ENCODE measurements around the gene KCNS3.
"Not testable (repeated sequence)": the region's sequence is repeated elsewhere in the genome, so short reads cannot be mapped to it uniquely, and the experiment has no call there.

The KCNS3 gene

GRCh38 chr2:17943444-17943843 is 65.0 kb downstream of the KCNS3 start:
- no peak for DNase-seq (ENCODE audit: low spot score)

DNA sequence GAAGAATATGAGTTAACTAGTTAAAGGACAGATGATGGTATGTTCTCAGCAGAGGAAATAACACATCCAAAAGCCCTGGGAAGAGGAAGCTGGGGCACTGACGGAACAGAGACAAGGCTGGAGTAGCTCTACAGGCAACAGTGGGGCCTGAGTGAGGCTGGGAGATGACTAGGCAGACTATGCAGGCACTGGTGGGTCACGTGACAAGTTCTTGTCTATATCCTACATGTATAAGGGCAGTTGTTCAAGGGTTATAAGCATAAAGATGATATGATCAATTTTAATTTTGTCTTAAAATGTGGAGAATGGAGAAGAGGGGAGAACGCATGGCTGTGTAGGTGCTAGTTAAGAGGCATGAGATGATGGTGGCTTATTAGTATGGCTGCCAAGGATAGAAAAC is 68.6 kb downstream of the KCNS3 start:
- DNase-seq (ENCODE audit: low spot score), result no peak

- DNase-seq (ENCODE audit: low spot score), result no peak
Measured at GRCh38 chr2:17950006-17950405, 71.5 kb downstream of the KCNS3 start.

DNA sequence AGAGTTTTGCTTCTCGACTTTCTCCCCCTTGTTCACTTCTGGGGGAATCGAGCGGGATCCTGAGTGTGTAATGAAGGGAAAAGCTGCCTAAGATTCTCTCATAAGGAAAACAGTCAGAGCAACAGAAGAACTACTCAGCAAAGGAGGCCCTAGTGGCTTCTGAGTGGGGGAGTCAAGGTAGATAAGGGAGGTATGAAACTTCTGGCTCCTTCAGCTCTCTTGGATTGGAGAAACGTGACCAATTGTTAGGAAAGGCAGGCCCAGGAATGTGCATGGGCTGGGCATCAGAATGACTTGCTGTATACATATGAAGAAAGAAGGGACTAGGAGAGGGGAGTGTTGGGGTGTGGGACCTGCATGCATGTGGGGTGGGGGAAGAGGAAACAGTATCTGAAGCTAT is 73.1 kb downstream of the KCNS3 start:
- DNase-seq (ENCODE audit: low spot score), result no peak

- no peak for DNase-seq (ENCODE audit: low spot score)
Measured at GRCh38 chr2:17958466-17959092, 80.1 kb downstream of the KCNS3 start.

DNA sequence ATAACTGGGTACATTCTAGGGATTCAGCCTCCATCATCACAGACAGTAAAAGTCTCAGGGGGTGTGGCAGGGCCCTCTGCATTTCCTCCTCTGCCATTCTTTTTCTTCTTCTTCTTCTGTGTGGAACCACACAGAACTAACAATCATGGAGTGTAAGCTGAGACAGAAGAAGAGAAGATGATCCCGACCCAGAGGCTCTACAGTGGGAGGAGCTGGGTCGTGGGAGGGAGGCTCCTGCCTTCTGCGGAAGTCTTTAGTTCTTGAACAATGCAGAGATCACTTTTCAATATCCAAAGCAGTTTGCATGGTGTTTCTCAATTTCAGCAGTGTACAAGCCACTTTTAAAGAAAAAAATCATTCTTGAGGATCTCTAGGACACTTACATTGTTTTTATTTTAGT is 80.9 kb downstream of the KCNS3 start:
- DNase-seq (ENCODE audit: low spot score), result no peak

- no peak for DNase-seq (ENCODE audit: low spot score)
Measured at GRCh38 chr2:17959833-17960232, 81.4 kb downstream of the KCNS3 start.

DNA sequence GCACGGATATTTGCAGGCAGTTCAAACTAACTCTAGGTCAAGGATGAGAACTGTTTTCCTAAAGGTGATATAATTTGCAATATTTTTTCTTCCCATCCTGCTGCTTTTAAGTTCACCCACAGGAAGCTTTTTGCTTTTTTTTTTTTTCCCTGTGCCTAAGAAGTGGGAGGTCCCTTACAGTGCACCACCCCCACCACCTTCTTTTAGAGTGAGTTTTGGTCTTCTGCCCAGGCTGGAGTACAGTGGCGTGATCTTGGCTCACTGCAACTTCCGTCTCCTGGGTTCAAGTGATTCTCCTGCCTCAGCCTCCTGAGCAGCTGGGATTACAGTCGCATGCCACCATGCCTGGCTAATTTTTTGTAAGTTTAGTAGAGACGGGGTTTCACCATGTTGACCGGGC is 82.5 kb downstream of the KCNS3 start:
- DNase-seq (ENCODE audit: low spot score), result no peak

DNA sequence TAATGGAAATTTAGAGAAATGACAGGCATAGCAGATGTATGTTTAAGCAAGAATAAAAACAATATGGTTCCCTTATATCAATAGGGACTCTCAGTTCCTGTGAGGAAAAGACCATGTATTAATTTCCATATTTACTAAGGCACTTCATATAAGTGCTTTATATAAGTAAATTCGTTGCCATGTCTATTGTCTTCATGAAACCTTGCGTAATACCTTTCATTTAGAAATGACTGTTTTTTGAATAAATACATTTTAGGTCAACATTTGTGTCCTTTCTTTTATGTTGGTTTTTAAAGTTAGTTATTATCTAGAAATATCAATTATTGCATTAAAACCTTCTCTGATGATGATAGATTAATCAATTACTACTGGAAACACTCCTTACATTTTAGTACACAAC is 83.3 kb downstream of the KCNS3 start:
- no peak for DNase-seq (ENCODE audit: low spot score)

DNA sequence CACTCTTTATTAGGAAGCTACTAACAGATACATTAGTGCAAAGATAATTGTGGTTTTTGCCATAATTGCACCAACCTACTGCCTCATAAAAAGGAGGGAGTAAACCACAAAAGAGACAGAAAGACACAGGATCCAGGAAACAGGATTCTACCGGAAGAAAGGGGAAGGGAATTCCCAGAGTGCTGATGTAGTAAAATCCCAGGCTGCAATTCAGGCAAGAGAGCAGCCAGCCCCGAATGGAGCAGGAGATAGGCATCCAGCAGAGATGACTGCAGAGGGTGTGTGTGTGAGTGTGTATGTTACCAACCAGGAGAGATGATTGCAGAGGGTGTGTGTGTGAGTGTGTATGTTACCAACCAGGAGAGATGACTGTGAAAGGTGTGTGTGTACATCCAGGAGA is 84.4 kb downstream of the KCNS3 start:
- no peak for DNase-seq (ENCODE audit: low spot score)

GRCh38 chr2:17963571-17963970 is 85.1 kb downstream of the KCNS3 start:
- not testable (repeated sequence) for DNase-seq (ENCODE audit: low spot score)

- no peak for DNase-seq (ENCODE audit: low spot score)
Measured at GRCh38 chr2:17965196-17965595, 86.7 kb downstream of the KCNS3 start.

DNA sequence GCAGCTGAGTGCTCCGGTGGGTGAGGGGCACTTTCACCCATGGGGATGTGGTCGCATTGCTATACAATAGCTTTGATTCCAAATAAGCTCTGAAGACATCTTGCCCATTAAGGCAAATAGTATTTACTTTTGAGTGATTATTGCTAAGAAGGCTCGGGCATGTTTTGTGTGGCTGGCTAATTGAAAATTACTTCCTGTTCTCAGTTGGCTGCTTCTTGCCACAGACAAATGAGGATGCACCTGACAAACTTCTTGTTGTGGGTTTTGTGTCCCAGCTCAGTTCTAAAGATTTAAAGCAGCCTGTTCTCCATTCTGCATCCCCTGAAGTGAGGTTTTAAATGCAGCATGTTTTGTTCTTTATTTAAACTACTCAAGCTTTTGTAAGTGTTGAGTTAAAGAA is 88.3 kb downstream of the KCNS3 start:
- no peak for DNase-seq (ENCODE audit: low spot score)

GRCh38 chr2:17969661-17970060 is 91.2 kb downstream of the KCNS3 start:
- DNase-seq (ENCODE audit: low spot score), result no peak

DNA sequence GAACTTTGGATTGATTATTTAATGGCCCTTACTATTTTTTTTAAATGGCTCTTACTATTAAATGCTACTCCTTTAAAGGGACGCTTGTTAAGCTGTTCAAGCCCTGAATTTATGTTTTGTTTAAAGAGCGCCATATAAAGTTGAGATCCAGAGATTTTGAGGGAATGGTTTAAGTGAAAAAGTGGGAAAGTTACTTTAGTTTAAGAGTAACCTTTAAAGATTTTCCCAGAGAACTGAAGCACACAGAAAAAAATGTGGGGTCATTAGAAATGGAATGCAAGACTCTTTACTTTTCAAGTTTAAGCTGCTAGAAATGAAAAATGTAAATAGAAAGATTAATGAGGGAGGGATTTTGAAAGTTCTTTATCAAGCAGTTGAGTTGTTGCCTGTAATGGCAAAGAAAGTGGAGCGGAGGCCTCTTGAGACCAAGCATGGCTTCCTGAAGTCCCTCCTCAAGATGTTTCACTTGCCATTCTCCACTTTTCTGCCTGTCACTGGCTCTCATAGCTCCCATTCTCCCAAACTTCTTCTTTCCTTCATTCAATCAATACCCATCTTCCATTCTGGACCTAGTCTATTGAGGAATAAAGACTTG is 93.2 kb downstream of the KCNS3 start:
- no peak for DNase-seq (ENCODE audit: low spot score)

- DNase-seq (ENCODE audit: low spot score), result no peak
Measured at GRCh38 chr2:17972991-17973390, 94.5 kb downstream of the KCNS3 start.

DNA sequence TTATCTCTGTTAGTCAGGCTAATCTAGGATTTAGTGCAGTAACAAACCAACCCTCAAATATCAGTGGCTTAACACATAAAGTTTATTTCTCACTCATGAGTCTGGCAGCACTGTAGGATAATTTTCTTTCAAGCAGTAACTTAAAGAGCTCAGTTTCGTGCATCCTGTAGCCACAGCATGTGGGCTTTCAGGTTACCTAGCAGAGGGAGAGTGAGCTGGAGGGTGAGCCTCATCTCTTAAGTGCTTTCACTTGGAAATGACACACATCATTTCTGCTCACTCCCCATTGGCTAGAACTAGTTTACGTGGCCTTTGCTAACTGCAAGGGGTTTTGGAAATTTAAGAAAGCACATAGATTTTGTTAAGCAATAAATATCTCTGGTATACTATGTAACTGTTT is 96.9 kb downstream of the KCNS3 start:
- no peak for DNase-seq (ENCODE audit: low spot score)

DNA sequence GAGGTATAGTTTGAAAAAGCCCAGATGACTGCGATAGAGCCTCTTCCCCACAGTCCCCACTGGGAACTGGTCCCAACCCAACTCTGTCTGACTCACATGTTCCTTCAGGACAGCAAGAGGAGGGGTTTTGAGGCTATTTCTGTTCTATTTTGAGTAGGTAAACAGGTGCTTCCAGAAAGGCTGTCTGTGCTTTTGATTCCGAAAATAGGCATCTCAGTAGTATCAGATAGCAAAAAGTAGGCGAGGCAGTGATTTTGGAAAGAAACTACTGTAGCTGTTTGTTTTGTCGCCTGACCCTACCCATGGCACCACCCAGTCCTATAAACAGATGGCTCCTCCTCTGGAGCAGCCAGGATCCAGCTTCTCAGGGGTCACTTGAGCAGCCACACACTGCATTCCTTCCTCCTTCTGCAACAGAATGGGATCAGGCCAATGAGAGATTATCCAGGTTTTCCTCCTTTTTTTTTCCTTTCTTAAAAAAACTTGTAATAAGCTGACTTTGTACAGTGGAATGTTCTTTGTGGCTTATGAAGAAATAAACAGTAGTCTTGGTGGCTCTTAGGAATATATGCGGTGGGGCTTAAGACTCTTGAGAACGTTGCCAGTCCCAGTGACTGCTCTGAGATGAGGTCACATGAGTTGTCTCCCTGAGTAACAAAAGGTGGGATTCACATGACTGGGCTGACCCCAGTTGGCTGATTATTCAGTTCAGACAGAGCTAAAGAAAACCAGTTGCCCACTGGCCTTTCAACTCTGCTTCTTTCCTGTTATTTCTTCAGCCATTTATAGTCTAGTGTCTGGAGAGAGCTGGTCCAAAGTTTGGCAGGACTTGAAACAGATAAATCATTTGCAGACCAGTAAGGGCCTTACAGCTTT is 98.6 kb downstream of the KCNS3 start:
- no peak for DNase-seq (ENCODE audit: low spot score)

DNA sequence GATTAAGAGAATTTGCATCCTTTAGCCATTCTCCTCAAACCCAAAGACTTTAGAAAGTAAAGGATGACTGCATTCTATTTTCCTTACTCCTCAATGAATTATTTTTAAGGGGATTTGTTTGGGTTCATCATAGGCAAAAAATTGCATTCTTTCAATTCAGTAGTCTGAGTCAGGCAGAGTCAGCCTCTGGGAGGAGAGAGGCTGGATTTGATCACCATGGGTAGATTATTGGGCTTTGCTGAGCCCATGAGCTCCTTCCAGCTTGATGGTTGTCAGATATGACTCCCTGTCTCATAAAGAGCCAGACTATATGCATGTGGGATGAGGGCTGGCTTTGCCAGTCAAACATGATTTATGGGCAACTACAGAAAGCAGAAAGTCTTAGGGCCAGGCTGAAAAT is 101.2 kb downstream of the KCNS3 start:
- DNase-seq (ENCODE audit: low spot score), result no peak

- DNase-seq (ENCODE audit: low spot score), result no peak
Measured at GRCh38 chr2:17981936-17982335, 103.5 kb downstream of the KCNS3 start.

All from D341Med (cell line).